GM03348 (cell line): ENCODE results near the gene ZNF616.

Experiments
- DNase-seq: peaks from one replicate; pipeline ENCODE4 v3.0.0; 2012; ENCODE audit warnings: low spot score

Gene ZNF616

GRCh38 chr19:52139252-52140031 lies at the start of gene ZNF616:
TSS of gene ZNF616 (minus strand) at chr19:52139938. CDS start at chr19:52130512, 9,426 bp downstream.
- peak; percentile 86 for DNase-seq

GRCh38 chr19:52188822-52189734 lies 49.3 kb upstream of the ZNF616 start:
- peak; percentile 37 for DNase-seq

GRCh38 chr19:52187407-52187806 lies 47.7 kb upstream of the ZNF616 start:
- no peak for DNase-seq

- no peak for DNase-seq
Observed at GRCh38 chr19:52176574-52176973, 36.8 kb upstream of the ZNF616 start.

GRCh38 chr19:52172347-52172746 lies 32.6 kb upstream of the ZNF616 start:
- no peak for DNase-seq

GRCh38 chr19:52171321-52172169 lies 31.8 kb upstream of the ZNF616 start, which contains the start of gene ZNF836:
TSS of gene ZNF836 (minus strand) at chr19:52171621. CDS start at chr19:52168072, 3,549 bp downstream.
- DNase-seq = peak; percentile 92

- peak; percentile 27 for DNase-seq
Observed at GRCh38 chr19:52170863-52171320, 31.2 kb upstream of the ZNF616 start.

- DNase-seq = no peak
Observed at GRCh38 chr19:52170304-52170703, 30.6 kb upstream of the ZNF616 start.

GRCh38 chr19:52155596-52156359 lies 16.0 kb upstream of the ZNF616 start:
- DNase-seq = no peak

GRCh38 chr19:52148256-52148655 lies 8.5 kb upstream of the ZNF616 start:
- DNase-seq = no peak

- no peak for DNase-seq
Observed at GRCh38 chr19:52142001-52142595, 2.4 kb upstream of the ZNF616 start.

GRCh38 chr19:52141203-52141602 lies 1.5 kb upstream of the ZNF616 start:
- no peak for DNase-seq

GRCh38 chr19:52140032-52140710 lies 433 bp upstream of the ZNF616 start:
- peak; percentile 100 for DNase-seq

- no peak for DNase-seq
Observed at GRCh38 chr19:52138983-52139251, 821 bp downstream of the ZNF616 start.

GRCh38 chr19:52138278-52138982 lies 1.3 kb downstream of the ZNF616 start:
- DNase-seq = peak; percentile 21

GRCh38 chr19:52120286-52120685 lies 19.5 kb downstream of the ZNF616 start:
- DNase-seq = no peak

GRCh38 chr19:52115526-52116053 lies 24.1 kb downstream of the ZNF616 start:
- DNase-seq = no peak

- DNase-seq = no peak
Observed at GRCh38 chr19:52114691-52115090, 25.0 kb downstream of the ZNF616 start.

- DNase-seq = no peak
Observed at GRCh38 chr19:52112624-52113023, 27.1 kb downstream of the ZNF616 start.
